GM04504 (cell line): ENCODE results near the gene SERPINE2.
"Not testable (repeated sequence)": the region's sequence is repeated elsewhere in the genome, so short reads cannot be mapped to it uniquely, and the experiment has no call there.

ENCODE experiments used
- DNase-seq: peaks from one replicate; pipeline ENCODE4 v3.0.0-alpha.2; 2012; ENCODE audit warnings: low read depth

The SERPINE2 gene

GRCh38 chr2:223943135-223943534 is 96.0 kb downstream of the SERPINE2 start:
- no peak for DNase-seq

- no peak for DNase-seq
Measured at GRCh38 chr2:223941579-223942277, 97.4 kb downstream of the SERPINE2 start.

DNA sequence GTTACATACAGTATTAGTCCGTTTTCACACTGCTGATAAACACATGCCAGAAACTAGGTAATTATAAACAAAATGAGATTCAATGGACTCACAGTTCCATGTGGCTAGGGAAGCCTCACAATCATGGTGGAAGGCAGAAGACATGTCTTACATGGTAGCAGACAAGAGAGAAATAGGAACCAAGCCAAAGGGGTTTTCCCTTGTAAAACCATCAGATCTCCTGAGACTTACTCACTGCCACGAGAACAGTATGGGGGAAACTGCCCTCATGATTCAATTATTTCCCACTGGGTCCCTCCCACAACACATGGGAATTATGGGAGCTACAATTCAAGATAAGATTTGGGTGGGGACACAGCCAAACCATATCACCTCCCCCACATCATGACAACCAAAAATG is 99.6 kb downstream of the SERPINE2 start:
- DNase-seq = not testable (repeated sequence)

DNA sequence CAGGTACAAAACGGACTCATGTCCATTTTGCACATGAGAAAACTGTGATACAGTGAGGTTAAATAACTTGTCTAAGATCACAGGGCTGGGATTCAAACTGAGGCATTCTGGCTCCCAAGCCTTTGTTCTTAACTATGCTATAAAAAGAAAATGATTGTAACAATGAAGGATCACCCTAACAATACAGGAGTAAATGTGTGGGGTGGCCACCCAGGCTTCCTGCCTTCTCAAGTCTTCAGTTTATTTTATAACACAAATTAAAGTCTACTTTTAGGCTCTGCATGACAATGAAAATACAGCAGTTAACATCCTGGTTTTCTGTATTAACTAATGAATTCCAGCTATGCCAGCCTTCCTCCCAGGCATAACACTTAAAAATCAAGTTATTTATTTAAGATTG is 101.6 kb downstream of the SERPINE2 start:
- DNase-seq = no peak

GRCh38 chr2:223936862-223937326 is 102.2 kb downstream of the SERPINE2 start:
- no peak for DNase-seq

- DNase-seq = no peak
Measured at GRCh38 chr2:223935459-223936125, 103.5 kb downstream of the SERPINE2 start.

GRCh38 chr2:223934870-223935269 is 104.2 kb downstream of the SERPINE2 start:
- no peak for DNase-seq

GRCh38 chr2:223932816-223933800 is 106.0 kb downstream of the SERPINE2 start:
- DNase-seq = no peak

GRCh38 chr2:223930103-223930976 is 108.7 kb downstream of the SERPINE2 start:
- no peak for DNase-seq

GRCh38 chr2:223929571-223930102 is 109.4 kb downstream of the SERPINE2 start:
- DNase-seq = no peak

GRCh38 chr2:223928113-223929006 is 110.7 kb downstream of the SERPINE2 start:
- DNase-seq = no peak

DNA sequence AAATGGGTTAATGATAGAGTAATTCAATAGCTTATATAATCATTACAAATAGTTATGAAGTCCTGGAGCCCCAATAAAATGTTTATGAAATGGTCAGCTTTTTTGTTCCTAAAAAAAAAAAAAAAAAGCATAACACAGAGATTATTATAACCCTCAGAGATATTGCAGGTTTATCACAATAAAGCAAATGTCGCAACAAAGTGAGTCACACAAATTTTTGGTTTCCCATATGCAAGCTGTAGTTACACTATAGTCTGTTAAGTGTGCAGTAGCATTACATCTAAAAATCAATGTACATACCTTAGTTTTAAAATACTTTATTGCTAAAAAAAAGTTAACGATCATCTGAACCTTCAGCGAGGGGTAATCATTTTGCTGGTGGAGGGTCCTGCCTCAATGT is 114.0 kb downstream of the SERPINE2 start:
- no peak for DNase-seq
